ENCODE results near the gene DOP1A.

- no peak for TF ChIP-seq RCOR1 (IDR thresholded peaks at IDR 0.05; ENCODE audit: low read length)
- no peak for TF ChIP-seq EZH2phosphoT487 (IDR thresholded peaks at IDR 0.05; ENCODE audit: borderline replicate concordance, low read depth)
- TF ChIP-seq, protein P1, sequence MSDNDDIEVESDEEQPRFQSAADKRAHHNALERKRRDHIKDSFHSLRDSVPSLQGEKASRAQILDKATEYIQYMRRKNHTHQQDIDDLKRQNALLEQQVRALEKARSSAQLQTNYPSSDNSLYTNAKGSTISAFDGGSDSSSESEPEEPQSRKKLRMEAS (IDR thresholded peaks at IDR 0.05; ENCODE audit: low read depth), result no peak
- TF ChIP-seq, protein P2, sequence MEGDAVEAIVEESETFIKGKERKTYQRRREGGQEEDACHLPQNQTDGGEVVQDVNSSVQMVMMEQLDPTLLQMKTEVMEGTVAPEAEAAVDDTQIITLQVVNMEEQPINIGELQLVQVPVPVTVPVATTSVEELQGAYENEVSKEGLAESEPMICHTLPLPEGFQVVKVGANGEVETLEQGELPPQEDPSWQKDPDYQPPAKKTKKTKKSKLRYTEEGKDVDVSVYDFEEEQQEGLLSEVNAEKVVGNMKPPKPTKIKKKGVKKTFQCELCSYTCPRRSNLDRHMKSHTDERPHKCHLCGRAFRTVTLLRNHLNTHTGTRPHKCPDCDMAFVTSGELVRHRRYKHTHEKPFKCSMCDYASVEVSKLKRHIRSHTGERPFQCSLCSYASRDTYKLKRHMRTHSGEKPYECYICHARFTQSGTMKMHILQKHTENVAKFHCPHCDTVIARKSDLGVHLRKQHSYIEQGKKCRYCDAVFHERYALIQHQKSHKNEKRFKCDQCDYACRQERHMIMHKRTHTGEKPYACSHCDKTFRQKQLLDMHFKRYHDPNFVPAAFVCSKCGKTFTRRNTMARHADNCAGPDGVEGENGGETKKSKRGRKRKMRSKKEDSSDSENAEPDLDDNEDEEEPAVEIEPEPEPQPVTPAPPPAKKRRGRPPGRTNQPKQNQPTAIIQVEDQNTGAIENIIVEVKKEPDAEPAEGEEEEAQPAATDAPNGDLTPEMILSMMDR (IDR thresholded peaks at IDR 0.05), result no peak
- no peak for TF ChIP-seq POLR2AphosphoS5 (IDR thresholded peaks at IDR 0.05; ENCODE audit: low read depth, low read length)
- no peak for TF ChIP-seq TEAD4 (IDR thresholded peaks at IDR 0.05; ENCODE audit: borderline replicate concordance, insufficient read depth)
- TF ChIP-seq TAF1 (IDR thresholded peaks at IDR 0.05; ENCODE audit: borderline replicate concordance, low read depth, low read length), result no peak
- no peak for TF ChIP-seq JUND (IDR thresholded peaks at IDR 0.05)
- TF ChIP-seq, protein P3, sequence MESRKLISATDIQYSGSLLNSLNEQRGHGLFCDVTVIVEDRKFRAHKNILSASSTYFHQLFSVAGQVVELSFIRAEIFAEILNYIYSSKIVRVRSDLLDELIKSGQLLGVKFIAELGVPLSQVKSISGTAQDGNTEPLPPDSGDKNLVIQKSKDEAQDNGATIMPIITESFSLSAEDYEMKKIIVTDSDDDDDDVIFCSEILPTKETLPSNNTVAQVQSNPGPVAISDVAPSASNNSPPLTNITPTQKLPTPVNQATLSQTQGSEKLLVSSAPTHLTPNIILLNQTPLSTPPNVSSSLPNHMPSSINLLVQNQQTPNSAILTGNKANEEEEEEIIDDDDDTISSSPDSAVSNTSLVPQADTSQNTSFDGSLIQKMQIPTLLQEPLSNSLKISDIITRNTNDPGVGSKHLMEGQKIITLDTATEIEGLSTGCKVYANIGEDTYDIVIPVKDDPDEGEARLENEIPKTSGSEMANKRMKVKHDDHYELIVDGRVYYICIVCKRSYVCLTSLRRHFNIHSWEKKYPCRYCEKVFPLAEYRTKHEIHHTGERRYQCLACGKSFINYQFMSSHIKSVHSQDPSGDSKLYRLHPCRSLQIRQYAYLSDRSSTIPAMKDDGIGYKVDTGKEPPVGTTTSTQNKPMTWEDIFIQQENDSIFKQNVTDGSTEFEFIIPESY (IDR thresholded peaks at IDR 0.05; ENCODE audit: borderline replicate concordance, low read depth), result no peak
- TF ChIP-seq, protein P4, sequence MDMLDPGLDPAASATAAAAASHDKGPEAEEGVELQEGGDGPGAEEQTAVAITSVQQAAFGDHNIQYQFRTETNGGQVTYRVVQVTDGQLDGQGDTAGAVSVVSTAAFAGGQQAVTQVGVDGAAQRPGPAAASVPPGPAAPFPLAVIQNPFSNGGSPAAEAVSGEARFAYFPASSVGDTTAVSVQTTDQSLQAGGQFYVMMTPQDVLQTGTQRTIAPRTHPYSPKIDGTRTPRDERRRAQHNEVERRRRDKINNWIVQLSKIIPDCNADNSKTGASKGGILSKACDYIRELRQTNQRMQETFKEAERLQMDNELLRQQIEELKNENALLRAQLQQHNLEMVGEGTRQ (IDR thresholded peaks at IDR 0.05; ENCODE audit: borderline replicate concordance, low read depth, low read length), result no peak
Observed at GRCh38 chr6:83062225-83062624, 5.2 kb upstream of the DOP1A start.

Measured in SK-N-SH (cell line).